Sigmoid colon (tissue), 7 donors: ENCODE data around the gene ZFPM1. TPM values are rescaled to one million over a fixed set of nuclear protein-coding genes. Genes with fewer than 3 reads are reported as not detected.

Source experiments
- DNase-seq: peaks from one replicate; pipeline ENCODE4 v3.0.0-alpha.2; 2019
- H3K27ac ChIP-seq, 4 donors: fragments of 200-600 bp; sonication (generic); one replicate each; pipeline ENCODE4 v1.5.1; 2016 to 2019; ENCODE audit warnings: mild to moderate bottlenecking in 1 of 4
- H3K27me3 ChIP-seq, 3 donors: fragments of 200-600 bp; sonication (generic); one replicate each; pipeline ENCODE4 v1.5.1; 2019; ENCODE audit warnings: mild to moderate bottlenecking in 1 of 3
- H3K36me3 ChIP-seq, 4 donors: fragments of 200-600 bp; sonication (generic); one replicate each; pipeline ENCODE4 v1.5.1; 2016 to 2019
- H3K4me1 ChIP-seq, 4 donors: fragments of 200-600 bp; sonication (generic); one replicate each; pipeline ENCODE4 v1.5.1; 2017 to 2019
- H3K4me3 ChIP-seq, 4 donors: fragments of 200-600 bp; sonication (generic); one replicate each; pipeline ENCODE4 v1.5.1; 2017 to 2019; ENCODE audit warnings: mild to moderate bottlenecking in 2 of 4, moderate library complexity in 1 of 4
- H3K9me3 ChIP-seq, 4 donors: fragments of 200-600 bp in 3 of 4; sonication (generic) in 3 of 4; one replicate each; pipeline versions ENCODE4 v1.5.1 to v1.6.1; 2013 to 2019
- CTCF ChIP-seq, 4 experiments: fragments of 450-650 bp in 3 of 4; fragments of 200-600 bp in 1 of 4; IDR thresholded peaks; one replicate each; pipeline ENCODE4 v1.5.1; 2016 to 2019; ENCODE audit warnings: antibody characterized with exemption in 4 of 4, mild to moderate bottlenecking in 3 of 4, moderate library complexity in 2 of 4
- EP300 ChIP-seq, 4 donors: sonication (generic); formaldehyde crosslinking; IDR thresholded peaks; one replicate each; pipeline ENCODE4 v1.6.1; 2017; ENCODE audit warnings: antibody characterized with exemption in 4 of 4
- POLR2A ChIP-seq, 2 donors: fragments of 450-650 bp; IDR thresholded peaks; one replicate each; pipeline ENCODE4 v1.6.1; 2016; ENCODE audit warnings: antibody characterized with exemption in 2 of 2, mild to moderate bottlenecking in 2 of 2, moderate library complexity in 2 of 2
- POLR2AphosphoS5 ChIP-seq, 4 donors: sonication (generic); formaldehyde crosslinking; IDR thresholded peaks; one replicate each; pipeline ENCODE4 v1.6.1; 2017; ENCODE audit warnings: antibody characterized with exemption in 4 of 4
- WGBS, 2 donors: extraction: QIAGEN DNeasy Blood & Tissue Kit; methylation state at CpG; one replicate each; pipeline ENCODE4 v1.1.7; 2013; 5-methylcytosine and 5-hydroxymethylcytosine counted together
- intact Hi-C: fragments of 100-400 bp; cut with DNase I; formaldehyde crosslinking; loops from one replicate; pipeline ENCODE4 v1.15.1; 2023
- polyA plus RNA-seq, 3 donors: library from polyadenylated mRNA; stranded (reverse); fragments of 200-250 nt; gene quantifications; one replicate each; pipeline ENCODE4 v1.2.3, GENCODE V29; 2013
- total RNA-seq, 4 donors: library from RNA; depleted of rRNA; stranded (reverse); fragments of >200 nt; gene quantifications; one replicate each; pipeline ENCODE4 v1.1.0, GENCODE V29; 2016
- donor health status: healthy with polysubstance abuse.
- donor health status: Bipolar disorder and iron deficiency.
- donor health status: healthy.

ZFPM1 gene
- total and polyA plus RNA-seq, 7 donors, result 0.27 to 3.7 (median 0.66) TPM

- H3K27me3 ChIP-seq, result peaks cover under 1 to 19% (median 16%) of the 10 kb centered on the region in 3 donors
- no peaks in the 10 kb centered on the region for H3K4me1 ChIP-seq
- DNase-seq, result no peak
- 77 to 79% methylated on average over 7 of the region's 7 CpGs for WGBS, 2 donors
- no peak overlapping the region for H3K4me3 ChIP-seq
- H3K27ac ChIP-seq, result no peak overlapping the region
- H3K36me3 ChIP-seq, result no peaks in the 10 kb centered on the region
- TF ChIP-seq CTCF (IDR thresholded peaks at IDR 0.05), result no peak
- no peak for TF ChIP-seq POLR2A (IDR thresholded peaks at IDR 0.05)
- TF ChIP-seq EP300 (IDR thresholded peaks at IDR 0.05), result no peak
- no peak for TF ChIP-seq POLR2AphosphoS5 (IDR thresholded peaks at IDR 0.05)
- H3K9me3 ChIP-seq, result peaks cover 0 to 9% (median 7%) of the 10 kb centered on the region in 4 donors
- intact Hi-C loops, result no loop called here
Observed at GRCh38 chr16:88545781-88546180, 92.7 kb downstream of the ZFPM1 start.

- H3K27ac ChIP-seq, result no peak overlapping the region
- WGBS, 2 donors, result 61 to 70% methylated on average over 15 of the region's 15 CpGs
- intact Hi-C loops, result no loop called here
- TF ChIP-seq EP300 (IDR thresholded peaks at IDR 0.05) (no peak), POLR2AphosphoS5 (IDR thresholded peaks at IDR 0.05) (no peak), CTCF (IDR thresholded peaks at IDR 0.05) (no peak), POLR2A (IDR thresholded peaks at IDR 0.05) (no peak)
- no peak overlapping the region for H3K4me3 ChIP-seq
- no peaks in the 10 kb centered on the region for H3K36me3 ChIP-seq
- peaks cover 0 to 6% (median under 1%) of the 10 kb centered on the region in 4 donors for H3K9me3 ChIP-seq
- H3K27me3 ChIP-seq, result peaks cover 0 to 14% (median 0%) of the 10 kb centered on the region in 3 donors
- H3K4me1 ChIP-seq, result no peaks in the 10 kb centered on the region
- DNase-seq, result no peak
Observed at GRCh38 chr16:88548131-88548874, 95.2 kb downstream of the ZFPM1 start.

GRCh38 chr16:88548985-88549384 is 95.9 kb downstream of the ZFPM1 start:
- intact Hi-C loops, result no loop called here
- Histone ChIP-seq H3K9me3 (peaks cover 0 to 6% (median 0%) of the 10 kb centered on the region in 4 donors), H3K36me3 (no peaks in the 10 kb centered on the region), H3K4me1 (no peaks in the 10 kb centered on the region), H3K27me3 (peaks cover 0 to 18% (median 0%) of the 10 kb centered on the region in 3 donors), H3K27ac (no peak overlapping the region), H3K4me3 (no peak overlapping the region)
- WGBS, 2 donors, result 72 to 77% methylated on average over 13 of the region's 13 CpGs
- TF ChIP-seq CTCF (IDR thresholded peaks at IDR 0.05), result no peak
- no peak for TF ChIP-seq POLR2AphosphoS5 (IDR thresholded peaks at IDR 0.05)
- TF ChIP-seq POLR2A (IDR thresholded peaks at IDR 0.05), result no peak
- no peak for DNase-seq

GRCh38 chr16:88549671-88550245 is 96.7 kb downstream of the ZFPM1 start:
- peaks cover 0 to 25% (median 0%) of the 10 kb centered on the region in 3 donors for H3K27me3 ChIP-seq
- no peaks in the 10 kb centered on the region for H3K9me3 ChIP-seq
- no peak overlapping the region for H3K4me3 ChIP-seq
- H3K4me1 ChIP-seq, result no peaks in the 10 kb centered on the region
- intact Hi-C loops, result no loop called here
- DNase-seq, result no peak
- WGBS, 2 donors, result 49 to 79% methylated on average over 12 of the region's 12 CpGs
- TF ChIP-seq POLR2A (IDR thresholded peaks at IDR 0.05) (no peak), CTCF (IDR thresholded peaks at IDR 0.05) (no peak), EP300 (IDR thresholded peaks at IDR 0.05) (no peak), POLR2AphosphoS5 (IDR thresholded peaks at IDR 0.05) (no peak)
- H3K27ac ChIP-seq, result no peak overlapping the region
- no peaks in the 10 kb centered on the region for H3K36me3 ChIP-seq
